ENCODE results near the gene DRP2.
"Not testable (repeated sequence)": the region's sequence is repeated elsewhere in the genome, so short reads cannot be mapped to it uniquely, and the experiment has no call there.

DRP2 gene

DNA sequence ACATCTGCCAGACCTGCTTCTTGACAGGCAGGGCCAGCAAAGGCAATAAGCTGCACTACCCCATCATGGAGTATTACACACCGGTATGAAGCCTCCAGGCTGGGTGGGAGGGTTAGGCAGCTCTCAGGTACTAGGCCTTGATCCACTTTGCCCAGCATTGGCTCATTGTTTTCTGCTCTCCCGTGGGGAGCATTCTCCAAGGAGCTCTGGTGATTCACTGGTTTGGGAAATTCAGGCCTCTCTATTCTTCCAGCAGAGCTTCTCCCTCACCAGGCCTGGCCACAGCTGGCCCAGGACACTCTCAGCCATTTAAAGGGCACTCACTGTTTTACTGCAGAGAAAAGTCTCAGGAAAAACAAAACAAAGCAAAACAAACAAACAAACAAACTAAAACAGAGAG is 33.0 kb downstream of the DRP2 start:
- no peak for DNase-seq

DNA sequence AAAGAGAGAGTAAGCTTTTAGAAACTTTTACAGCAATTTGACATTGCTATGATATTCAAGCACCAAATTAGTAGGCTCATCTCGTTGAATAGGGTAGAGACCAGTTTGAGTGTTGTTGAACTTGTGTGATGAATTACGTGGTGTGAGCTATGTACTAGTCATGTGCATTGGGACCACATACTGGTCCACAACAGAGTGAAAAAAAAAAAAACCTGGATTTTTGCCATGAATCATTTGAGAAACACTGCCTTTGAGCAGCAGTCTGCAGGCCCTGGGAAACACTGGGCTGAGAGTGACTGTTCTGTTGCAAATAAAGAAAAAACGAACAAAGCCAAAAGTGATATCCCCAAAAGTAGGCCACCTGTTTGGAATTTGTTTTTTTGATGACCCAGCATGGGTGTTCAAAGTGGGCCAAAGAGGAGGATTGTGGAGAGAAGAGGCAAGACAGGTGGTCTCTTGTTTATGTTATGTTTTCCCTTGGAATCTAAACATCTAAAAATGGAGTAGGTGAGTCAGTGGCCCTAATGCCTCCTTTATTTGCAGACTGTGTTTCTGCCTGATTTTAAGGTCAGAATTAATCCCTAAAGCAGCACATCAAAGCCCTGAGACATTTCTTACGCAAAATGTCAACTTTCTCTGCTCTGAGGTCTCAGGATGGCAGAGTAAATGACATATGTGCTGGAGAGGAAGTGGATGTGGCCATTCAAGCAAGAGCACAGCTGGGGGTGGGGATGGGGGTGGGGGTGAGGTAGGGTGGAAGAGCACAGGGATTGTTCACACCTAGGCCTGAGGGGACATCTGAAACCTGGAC is 38.1 kb downstream of the DRP2 start:
- no peak for DNase-seq

DNA sequence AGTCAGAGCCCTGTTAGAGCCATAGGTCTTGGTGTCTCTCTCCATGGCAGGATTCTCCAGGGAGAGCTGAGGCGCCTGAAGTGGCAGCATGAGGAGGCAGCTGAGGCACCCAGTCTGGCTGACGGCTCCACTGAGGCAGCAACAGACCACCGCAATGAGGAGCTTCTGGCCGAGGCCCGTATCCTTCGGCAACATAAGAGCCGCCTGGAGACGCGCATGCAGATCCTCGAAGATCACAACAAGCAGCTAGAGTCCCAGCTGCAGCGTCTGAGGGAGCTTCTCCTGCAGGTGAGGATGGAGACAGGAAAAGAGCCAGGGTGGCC is 38.6 kb downstream of the DRP2 start:
- DNase-seq = no peak

DNA sequence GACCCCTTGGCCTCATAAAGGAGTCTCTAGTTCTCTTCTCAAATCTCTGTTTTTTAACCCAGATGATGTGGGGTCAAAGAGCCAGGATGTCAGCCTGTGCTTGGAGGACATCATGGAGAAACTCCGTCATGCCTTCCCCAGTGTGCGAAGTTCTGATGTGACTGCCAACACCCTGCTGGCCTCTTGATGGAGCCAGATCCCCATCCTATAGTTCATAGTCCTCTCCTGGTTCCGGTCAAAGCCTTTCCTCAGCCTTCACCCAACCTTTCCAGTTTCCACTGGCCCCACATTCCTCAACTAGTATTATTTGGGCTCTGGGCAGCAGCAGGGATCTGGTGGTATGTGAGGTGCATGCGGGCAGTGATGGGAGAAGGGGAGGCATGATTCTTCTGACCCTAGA is 40.8 kb downstream of the DRP2 start:
- no peak for DNase-seq

DNA sequence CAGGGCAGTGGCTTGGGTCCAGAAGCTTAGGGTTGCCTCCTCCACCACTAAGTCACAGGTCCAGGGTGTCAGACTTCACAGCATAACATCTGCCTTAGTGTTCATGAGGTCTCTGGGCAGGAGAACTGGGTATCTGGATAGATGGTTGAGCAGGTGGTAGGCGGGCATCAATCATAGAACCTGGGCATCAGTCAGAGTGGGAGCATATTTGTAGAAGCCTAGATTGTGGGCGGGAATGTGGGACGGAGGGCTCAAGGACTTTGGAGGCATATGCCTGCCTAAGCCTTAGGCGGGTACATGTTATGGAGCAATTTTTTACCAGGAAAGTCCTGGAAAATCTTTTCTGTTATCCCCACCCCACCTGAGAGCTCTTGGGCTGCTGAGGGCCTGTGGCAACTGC is 43.0 kb downstream of the DRP2 start:
- DNase-seq = no peak

DNA sequence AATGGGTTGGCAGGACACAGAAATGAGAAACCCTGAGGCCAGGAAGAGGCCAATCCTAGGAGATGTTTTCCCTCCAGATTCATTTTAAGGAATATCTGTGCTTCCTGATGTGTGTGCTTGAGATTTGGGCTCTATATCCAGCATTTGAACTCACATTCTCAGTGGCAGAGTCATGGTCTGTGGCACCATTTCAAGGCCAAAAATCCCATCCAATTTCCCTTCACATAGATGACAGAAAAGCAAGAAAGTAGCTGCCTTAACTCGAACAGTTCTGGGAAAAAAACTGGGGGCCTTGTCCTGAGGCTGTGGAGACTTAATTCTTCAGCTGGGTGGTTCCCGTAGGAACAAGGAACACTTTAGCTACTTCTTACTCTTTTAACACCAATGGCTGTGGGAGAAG is 44.2 kb downstream of the DRP2 start:
- DNase-seq = no peak

DNA sequence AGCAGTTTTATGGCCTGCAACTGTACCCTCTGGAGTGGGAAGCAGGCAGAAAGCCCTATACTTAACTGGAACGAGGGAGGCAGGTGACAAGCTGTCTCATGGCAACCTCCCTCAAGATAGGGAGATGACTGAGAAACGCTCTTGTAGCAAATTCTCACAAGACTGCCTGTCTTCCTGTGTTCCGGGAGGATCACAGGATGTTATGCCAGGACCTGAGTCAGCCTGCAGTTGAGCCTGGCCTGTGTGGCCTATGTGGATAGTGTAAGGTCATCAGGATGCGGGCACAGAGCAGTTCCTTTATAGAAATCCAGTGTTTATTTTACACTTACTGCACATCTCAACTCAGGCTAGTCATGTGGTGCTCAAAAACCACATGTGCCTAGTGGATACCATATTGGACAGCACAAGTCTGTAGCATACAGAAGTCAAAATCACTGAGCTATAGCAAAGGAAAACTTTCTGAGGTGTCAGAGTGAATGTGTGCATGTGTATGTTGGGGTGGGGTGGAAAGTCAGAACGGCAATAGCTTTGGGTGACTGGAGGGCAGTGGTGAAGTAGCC is 46.4 kb downstream of the DRP2 start:
- DNase-seq = no peak

DNA sequence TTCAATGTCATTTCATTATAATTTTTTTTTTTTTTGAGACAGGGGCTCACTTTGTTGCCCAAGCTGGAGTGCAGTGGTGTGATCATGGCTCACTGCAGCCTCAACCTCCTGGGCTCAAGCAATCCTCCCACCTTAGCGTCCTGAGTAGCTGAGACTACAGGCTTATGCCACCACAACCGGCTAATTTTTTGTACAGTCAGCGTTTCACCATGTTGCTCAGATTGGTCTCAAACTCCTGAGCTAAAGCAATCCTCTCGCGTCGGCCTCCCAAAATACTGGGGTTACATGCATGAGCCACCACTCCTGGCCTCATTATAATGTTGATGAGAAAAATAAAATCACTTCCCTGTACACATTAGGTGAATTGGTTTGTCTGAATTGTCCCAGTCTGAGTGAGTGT is 54.6 kb downstream of the DRP2 start:
- no peak for DNase-seq

DNA sequence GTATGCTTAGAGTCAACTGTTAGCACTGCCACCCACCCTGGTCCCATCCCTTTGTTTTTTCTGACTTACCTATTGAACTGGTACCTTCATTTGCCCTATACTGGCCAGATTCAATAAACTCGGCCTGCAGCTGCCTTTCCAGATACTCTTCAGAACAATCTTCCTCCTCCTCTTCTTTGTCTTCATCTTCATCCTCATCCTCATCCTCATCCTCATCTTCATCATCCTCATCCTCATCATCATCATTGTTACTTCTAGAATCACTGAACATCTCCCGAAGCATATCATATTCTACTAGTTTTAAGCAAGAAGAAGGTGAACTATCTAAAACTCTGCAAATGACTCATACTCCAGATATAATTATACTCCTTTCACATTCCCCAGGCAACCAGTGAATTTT is 56.7 kb downstream of the DRP2 start:
- DNase-seq = no peak

DNA sequence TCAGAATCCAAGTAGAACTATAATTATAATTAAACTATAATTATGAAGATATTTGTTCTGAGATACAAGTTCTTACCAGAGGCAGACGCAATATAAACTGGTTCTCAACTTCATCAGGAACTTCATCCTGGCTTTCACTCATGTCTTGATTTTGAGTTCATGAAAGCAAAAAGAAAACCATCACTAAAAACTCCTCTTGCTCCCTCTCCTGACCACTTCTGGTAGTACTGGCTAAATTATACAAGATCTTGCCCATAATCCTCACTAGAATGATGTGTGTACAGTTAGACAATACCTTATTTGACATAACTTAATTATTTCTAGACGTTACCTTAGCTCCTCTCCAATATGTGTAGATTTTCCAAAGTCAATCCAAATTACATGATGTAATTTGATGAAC is 67.8 kb downstream of the DRP2 start:
- peak; percentile 5 for DNase-seq

DNA sequence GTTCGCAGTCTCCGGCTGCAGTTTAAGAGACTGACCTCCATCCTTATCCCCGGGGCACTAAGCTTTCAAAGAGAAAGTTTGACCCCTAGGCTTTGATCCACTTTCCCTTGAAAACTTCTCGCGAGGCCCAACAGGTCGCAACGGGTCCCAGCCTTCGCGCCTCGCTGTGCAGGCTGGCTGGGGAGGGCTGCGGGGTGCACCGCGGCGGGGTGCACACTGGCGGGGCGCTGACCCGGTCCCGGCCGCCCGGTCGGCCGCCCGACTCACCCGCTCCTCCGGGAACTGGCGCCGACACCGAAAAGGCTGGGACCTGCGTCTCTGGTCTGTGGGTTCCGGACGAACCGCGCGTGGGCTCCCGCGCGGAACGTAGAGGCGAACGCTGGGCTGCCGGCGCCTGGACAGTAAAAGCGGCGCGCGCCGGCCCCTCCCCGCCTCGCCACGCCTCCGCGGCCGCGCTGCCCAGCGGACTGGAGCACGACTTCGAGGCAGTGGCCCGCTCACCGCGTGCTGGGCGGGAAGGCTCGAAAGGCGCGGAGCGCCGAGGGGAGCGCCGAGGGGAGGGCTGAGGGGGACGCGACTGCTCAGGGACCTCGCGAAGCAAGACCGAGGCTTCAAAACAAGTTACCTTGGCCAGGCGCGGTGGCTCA is 71.5 kb downstream of the DRP2 start, which contains the start of gene TAF7L:
TSS of gene TAF7L (minus strand) at position 378 of the 647 bp plus-strand sequence. CDS start 3,791 bp downstream, outside the sequence.
- no peak for DNase-seq

DNA sequence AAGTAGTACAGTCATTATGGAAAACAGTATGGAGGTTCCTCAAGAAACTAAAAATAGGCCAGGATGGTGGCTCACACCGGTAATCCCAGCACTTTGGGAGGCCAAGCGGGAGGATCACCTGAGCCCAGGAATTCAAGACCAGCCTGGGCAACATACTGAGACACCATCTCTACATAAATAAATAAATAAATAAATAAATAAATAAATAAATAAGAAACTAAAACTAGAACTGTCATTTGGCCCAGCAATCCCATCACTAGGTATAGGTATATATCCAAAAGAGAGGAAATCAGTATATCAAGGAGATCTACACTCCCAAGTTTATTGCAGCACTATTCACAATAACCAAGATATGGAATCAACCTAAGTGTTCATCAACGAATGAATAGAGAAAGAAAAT is 76.0 kb downstream of the DRP2 start:
- not testable (repeated sequence) for DNase-seq

DNA sequence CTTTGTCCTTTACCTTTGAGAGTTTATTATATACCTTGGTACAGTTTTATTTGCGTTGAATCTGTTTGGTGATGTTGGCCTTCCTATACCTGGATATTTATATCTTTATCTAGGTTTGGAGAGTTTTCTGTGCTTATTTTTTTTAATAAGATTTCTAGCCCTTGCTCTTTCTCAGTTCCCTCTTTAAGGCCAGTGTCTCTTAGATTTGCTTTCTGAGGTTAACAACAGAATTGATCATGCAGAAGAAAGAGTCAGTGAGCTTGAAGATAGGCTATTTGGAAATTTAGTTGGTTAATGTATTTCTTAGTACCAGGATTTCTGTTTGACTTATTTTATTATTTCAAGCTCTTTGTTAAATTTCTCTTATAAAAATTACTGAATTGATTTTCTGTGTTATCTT is 84.2 kb downstream of the DRP2 start:
- no peak for DNase-seq
